ENCODE results near the gene ETFBKMT.
"Not testable (repeated sequence)": the region's sequence is repeated elsewhere in the genome, so short reads cannot be mapped to it uniquely, and the experiment has no call there.

The ETFBKMT gene

DNA sequence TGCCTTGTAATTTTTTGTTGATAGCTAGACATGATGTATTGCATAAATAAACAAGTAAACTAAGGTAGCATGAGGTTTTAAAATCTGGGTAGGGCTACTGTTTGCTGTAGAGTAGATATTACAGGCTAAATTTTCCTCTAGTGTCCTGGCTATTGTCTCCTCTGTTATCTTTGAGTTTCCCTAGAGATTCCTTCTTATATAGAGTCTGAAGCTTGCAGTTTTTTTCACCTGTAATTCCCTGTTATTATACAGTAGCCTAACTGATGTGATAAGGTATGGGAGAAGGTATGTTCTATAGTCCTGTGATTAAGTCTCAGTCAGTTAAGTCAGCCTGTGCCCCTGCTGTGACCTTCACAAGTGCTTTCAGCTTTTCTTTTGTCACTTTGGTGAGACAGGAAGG, 9.5 kb downstream of the ETFBKMT start:
- no peak for DNase-seq (ENCODE audit: low read depth)
- no peak overlapping the region for H3K4me3 ChIP-seq (ENCODE audit: control insufficient read depth, low read depth, low read length)
- TF ChIP-seq, protein P1, sequence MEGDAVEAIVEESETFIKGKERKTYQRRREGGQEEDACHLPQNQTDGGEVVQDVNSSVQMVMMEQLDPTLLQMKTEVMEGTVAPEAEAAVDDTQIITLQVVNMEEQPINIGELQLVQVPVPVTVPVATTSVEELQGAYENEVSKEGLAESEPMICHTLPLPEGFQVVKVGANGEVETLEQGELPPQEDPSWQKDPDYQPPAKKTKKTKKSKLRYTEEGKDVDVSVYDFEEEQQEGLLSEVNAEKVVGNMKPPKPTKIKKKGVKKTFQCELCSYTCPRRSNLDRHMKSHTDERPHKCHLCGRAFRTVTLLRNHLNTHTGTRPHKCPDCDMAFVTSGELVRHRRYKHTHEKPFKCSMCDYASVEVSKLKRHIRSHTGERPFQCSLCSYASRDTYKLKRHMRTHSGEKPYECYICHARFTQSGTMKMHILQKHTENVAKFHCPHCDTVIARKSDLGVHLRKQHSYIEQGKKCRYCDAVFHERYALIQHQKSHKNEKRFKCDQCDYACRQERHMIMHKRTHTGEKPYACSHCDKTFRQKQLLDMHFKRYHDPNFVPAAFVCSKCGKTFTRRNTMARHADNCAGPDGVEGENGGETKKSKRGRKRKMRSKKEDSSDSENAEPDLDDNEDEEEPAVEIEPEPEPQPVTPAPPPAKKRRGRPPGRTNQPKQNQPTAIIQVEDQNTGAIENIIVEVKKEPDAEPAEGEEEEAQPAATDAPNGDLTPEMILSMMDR (conservative IDR thresholded peaks at IDR 0.05; ENCODE audit: control insufficient read depth, insufficient read depth, low read depth, low read length): no peak

DNA sequence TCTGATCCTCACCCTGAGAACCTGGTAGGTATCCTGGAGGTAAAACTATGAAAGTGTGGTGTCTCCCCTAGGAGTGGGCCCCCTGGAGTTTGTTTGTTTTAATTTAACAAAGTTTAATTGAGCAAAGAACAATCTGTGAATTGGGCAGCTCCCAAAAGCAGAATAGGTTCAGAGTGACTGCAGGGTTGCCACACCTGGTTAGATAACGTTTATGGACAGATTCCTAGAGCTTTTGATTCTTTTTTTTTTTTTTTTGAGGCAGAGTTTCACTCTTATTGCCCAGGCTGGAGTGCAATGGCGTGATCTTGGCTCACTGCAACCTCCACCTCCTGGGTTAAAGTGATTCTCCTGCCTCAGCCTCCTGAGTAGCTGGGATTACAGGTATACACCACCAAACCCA, 10.1 kb downstream of the ETFBKMT start:
- H3K4me3 ChIP-seq (ENCODE audit: control insufficient read depth, low read depth, low read length); DNase-seq (ENCODE audit: low read depth): not testable (repeated sequence)

DNA sequence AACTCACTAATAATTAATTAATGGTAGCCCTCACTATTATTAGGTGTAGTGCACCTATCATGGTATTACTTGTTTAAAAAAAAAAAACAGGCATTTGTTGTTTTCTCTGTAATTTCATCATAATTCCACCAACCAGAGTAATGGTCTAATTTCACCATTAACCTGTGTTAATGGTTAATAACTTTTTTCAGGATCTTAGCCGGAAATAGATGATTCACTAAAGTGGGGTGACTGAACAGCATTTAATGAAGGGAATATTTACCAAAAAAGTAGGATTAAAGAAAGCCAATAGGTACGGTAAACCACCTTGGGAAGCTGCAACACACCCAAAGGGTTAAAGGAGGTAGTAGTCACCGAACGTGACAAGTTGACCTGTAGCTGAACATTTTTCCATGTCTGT, 13.0 kb downstream of the ETFBKMT start:
- no peak for DNase-seq (ENCODE audit: low read depth)
- TF ChIP-seq, protein P1 (conservative IDR thresholded peaks at IDR 0.05; ENCODE audit: control insufficient read depth, insufficient read depth, low read depth, low read length): no peak
- H3K4me3 ChIP-seq (ENCODE audit: control insufficient read depth, low read depth, low read length): no peak overlapping the region

DNA sequence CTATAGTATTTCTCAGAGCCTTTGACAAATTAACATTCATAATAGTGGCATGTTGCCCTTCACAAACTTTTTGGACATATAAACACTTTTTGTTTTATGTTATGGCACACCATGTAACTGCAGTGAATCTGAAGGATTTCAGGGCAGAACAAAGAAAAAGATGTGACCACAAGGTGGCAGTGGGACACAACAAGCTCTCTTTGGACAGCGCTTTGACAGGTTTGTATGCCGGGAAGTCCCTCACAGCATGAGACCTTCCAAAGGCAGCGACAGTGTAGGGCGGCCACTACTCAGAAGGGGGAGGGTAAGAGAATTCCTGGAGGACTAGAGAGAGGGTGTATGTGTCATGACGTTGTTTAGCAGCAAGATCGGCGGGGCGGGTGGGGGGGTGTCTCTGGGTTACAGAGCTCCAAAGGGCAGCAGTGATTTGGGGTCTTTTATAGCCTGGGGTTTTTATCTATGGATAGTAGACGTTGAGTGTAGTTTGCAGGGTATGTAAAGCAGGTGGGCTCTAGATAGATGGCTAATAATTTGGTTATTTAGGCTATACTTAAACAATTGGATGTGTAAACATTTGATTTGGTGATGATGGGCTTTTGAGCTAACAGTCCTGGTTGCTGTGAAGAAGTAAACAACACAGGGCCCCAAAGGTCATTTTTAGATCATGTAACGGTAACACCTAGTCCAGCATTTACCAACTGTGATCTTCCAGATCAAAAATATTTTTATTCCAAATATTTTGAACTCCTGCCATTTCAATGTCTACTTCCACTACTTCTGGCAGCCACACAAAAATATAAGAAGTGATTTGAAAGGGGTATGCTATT, 22.9 kb downstream of the ETFBKMT start:
- peak; percentile 83 for DNase-seq (ENCODE audit: low read depth)
- no peak overlapping the region for H3K4me3 ChIP-seq (ENCODE audit: control insufficient read depth, low read depth, low read length)
- TF ChIP-seq, protein P1 (conservative IDR thresholded peaks at IDR 0.05; ENCODE audit: control insufficient read depth, insufficient read depth, low read depth, low read length): peak; percentile 84

DNA sequence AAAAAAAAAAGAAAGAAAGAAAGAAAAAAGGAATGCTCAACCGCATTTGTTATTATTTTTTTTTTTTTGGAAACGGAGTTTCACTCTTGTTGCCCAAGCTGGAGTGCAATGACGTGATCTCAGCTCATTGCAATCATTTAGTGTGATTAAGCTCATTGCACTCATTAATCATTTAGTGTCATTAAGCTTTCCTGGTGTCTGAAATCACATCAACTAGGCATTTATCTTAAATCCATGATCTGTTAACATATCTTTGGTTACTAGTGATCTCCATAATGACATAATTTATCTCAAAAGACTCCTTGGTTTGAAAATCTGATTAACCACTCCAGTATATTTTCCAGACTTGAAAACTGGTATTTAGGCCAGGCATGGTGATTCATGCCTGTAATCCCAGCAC, 26.3 kb downstream of the ETFBKMT start:
- H3K4me3 ChIP-seq (ENCODE audit: control insufficient read depth, low read depth, low read length): no peak overlapping the region
- DNase-seq (ENCODE audit: low read depth): no peak
- TF ChIP-seq, protein P1 (conservative IDR thresholded peaks at IDR 0.05; ENCODE audit: control insufficient read depth, insufficient read depth, low read depth, low read length): no peak

DNA sequence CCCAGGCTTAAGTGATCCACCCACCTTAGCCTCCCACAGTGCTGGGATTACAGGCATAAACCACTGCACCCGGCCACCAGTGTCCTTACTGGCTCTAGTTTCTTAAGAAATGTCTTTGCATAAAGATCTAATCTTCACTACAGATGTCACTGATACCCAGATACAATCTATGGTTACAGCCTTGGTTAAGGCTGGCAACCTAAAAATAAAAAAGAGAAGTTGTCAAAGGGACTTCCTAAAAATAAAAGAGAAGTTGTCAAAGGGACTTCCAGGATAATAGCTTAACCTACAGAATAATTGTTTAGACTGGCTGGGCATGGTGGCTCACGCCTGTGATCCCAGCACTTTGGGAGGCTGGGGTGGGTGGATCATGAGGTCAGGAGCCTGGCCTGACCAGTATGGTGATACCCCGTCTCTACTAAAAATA, 27.6 kb downstream of the ETFBKMT start:
- TF ChIP-seq, protein P1 (conservative IDR thresholded peaks at IDR 0.05; ENCODE audit: control insufficient read depth, insufficient read depth, low read depth, low read length): no peak
- no peak overlapping the region for H3K4me3 ChIP-seq (ENCODE audit: control insufficient read depth, low read depth, low read length)
- DNase-seq (ENCODE audit: low read depth): no peak

DNA sequence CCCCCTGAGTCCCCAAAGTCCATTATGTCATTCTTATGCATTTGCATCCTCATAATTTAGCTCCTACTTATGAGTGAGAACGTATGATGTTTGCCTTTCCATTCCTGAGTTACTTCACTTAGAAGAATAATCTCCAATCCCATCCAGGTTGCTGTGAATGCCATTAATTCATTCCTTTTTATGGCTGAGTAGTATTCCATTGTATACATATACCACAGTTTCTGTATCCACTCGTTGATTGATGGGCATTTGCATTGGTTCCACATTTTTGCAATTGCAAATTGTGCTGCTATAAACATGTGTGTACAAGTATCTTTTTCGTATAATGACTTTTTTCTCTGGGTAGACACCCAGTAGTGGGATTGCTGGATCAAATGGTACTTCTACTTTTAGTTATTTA, 30.4 kb downstream of the ETFBKMT start:
- H3K4me3 ChIP-seq (ENCODE audit: control insufficient read depth, low read depth, low read length); DNase-seq (ENCODE audit: low read depth): not testable (repeated sequence)

DNA sequence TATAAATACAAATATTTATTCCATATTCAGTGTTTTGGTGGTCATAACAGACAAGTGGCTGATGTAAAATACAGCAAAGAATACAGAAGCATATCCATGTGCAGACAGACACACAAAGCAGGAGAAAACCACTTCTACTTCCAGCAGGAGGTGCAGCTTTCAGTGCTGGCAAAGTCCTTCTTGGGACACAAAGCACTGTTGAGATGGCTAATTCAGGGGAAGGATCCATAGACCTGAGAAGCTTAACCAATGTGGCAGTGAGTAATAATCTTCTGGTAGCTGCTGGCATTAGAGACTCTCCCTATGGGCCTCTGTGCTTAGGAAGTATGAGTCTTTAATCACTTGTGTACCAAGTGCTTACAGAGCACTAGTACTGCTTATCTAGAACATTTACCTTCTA, 42.6 kb downstream of the ETFBKMT start:
- DNase-seq (ENCODE audit: low read depth): peak; percentile 46
- TF ChIP-seq, protein P1 (conservative IDR thresholded peaks at IDR 0.05; ENCODE audit: control insufficient read depth, insufficient read depth, low read depth, low read length): peak; percentile 23
- H3K4me3 ChIP-seq (ENCODE audit: control insufficient read depth, low read depth, low read length): no peak overlapping the region
